ENCODE data around the gene TTC16.

- TF ChIP-seq CTCF (IDR thresholded peaks at IDR 0.05) (no peak), POLR2A (IDR thresholded peaks at IDR 0.05) (no peak), EP300 (IDR thresholded peaks at IDR 0.05) (no peak)
Observed at GRCh38 chr9:127731938-127732337, 16.1 kb downstream of the TTC16 start.

Data from suprapubic skin (tissue), 3 donors.